H1 (cell line): ENCODE data around the gene TTC34. TPM values are rescaled to one million over a fixed set of nuclear protein-coding genes. Genes with fewer than 3 reads are reported as not detected.

ENCODE experiments used
- CTCF ChIA-PET: fragments of 300-600 bp; sonication (Branson Sonifier 250); formaldehyde crosslinking; loops from one replicate; lab custom pipeline; 2021; ENCODE audit not compliant: partially characterized antibody; lab: Charles Lee
- POLR2A ChIA-PET: fragments of 300-600 bp; sonication (Branson Sonifier 250); formaldehyde crosslinking; loops from one replicate; lab custom pipeline; 2021; ENCODE audit warnings: inconsistent platforms; ENCODE audit not compliant: partially characterized antibody; lab: Charles Lee
- DNase-seq, 2 experiments: peaks; one replicate each; pipeline versions ENCODE4 v3.0.0 to v3.0.0-alpha.2; 2010 to 2022; ENCODE audit warnings: low spot score in 2 of 2, low read depth in 1 of 2, mixed read lengths in 1 of 2
- FAIRE-seq: peaks from 2 replicates; lab custom pipeline; 2011; peaks lifted over from hg19 to GRCh38; lab: Jason Lieb, UNC
- H2AFZ ChIP-seq: 2 replicates; pipeline ENCODE4 v1.8.1; 2012; ENCODE audit warnings: low read length, inconsistent platforms
- H2AK5ac ChIP-seq: 2 replicates; pipeline ENCODE4 v1.6.1; 2013; ENCODE audit warnings: low read depth, low read length
- H2BK120ac ChIP-seq: replicated peaks from 2 replicates; pipeline ENCODE3; 2013; ENCODE audit warnings: low read depth, low read length, inconsistent platforms
- H2BK12ac ChIP-seq: 2 replicates; pipeline ENCODE4 v1.6.1; 2013; ENCODE audit warnings: low read depth, low read length
- H2BK15ac ChIP-seq: 2 replicates; pipeline ENCODE4 v1.6.1; 2013; ENCODE audit warnings: low read length
- H2BK20ac ChIP-seq: 2 replicates; pipeline ENCODE4 v1.6.1; 2013; ENCODE audit warnings: low read length
- H2BK5ac ChIP-seq: 2 replicates; pipeline ENCODE4 v1.6.1; 2013; ENCODE audit warnings: low read depth, low read length
- H3K14ac ChIP-seq: 2 replicates; pipeline ENCODE4 v1.6.1; 2013; ENCODE audit warnings: inconsistent platforms; ENCODE audit not compliant: insufficient read length
- H3K18ac ChIP-seq: 2 replicates; pipeline ENCODE4 v1.6.1; 2013; ENCODE audit warnings: low read length; ENCODE audit errors: extremely low read depth
- H3K23ac ChIP-seq: 2 replicates; pipeline ENCODE4 v1.6.1; 2013; ENCODE audit warnings: inconsistent platforms; ENCODE audit not compliant: insufficient read length
- H3K23me2 ChIP-seq: 2 replicates; pipeline ENCODE4 v1.6.1; 2013; ENCODE audit warnings: low read depth, low read length
- H3K27ac ChIP-seq: 2 replicates; pipeline ENCODE4 v1.6.1; 2011; ENCODE audit warnings: low read depth, low read length, inconsistent platforms
- H3K27me3 ChIP-seq, 4 experiments: replicated peaks in 1 of 4; 1 replicate in 1 of 4; 2 replicates in 3 of 4; pipeline versions ENCODE4 v1.6.1 to v1.8.1; 2011 to 2013; ENCODE audit warnings: low read length in 3 of 4, mild to moderate bottlenecking in 3 of 4, inconsistent platforms in 2 of 4, mixed read lengths in 2 of 4, moderate library complexity in 1 of 4; ENCODE audit not compliant: control insufficient read depth in 3 of 4, insufficient read depth in 3 of 4; ENCODE audit errors: extremely low read depth in 1 of 4
- H3K36me3 ChIP-seq, 4 experiments: 2 replicates each; pipeline versions ENCODE4 v1.6.1 to v1.8.1; 2011 to 2013; ENCODE audit warnings: mild to moderate bottlenecking in 4 of 4, low read length in 3 of 4, moderate library complexity in 2 of 4, control low read depth in 1 of 4, inconsistent platforms in 1 of 4; ENCODE audit not compliant: insufficient read depth in 4 of 4, control insufficient read depth in 2 of 4
- H3K4ac ChIP-seq: replicated peaks from 2 replicates; pipeline ENCODE3; 2013; ENCODE audit warnings: low read length, low read depth, mixed read lengths, inconsistent platforms; ENCODE audit not compliant: insufficient read length
- H3K4me1 ChIP-seq, 4 experiments: replicated peaks in 1 of 4; 1 replicate in 1 of 4; 2 replicates in 3 of 4; pipeline versions ENCODE4 v1.6.1 to v1.8.1; 2011 to 2013; ENCODE audit warnings: low read length in 3 of 4, inconsistent platforms in 2 of 4, mixed read lengths in 1 of 4; ENCODE audit not compliant: insufficient read depth in 4 of 4, control insufficient read depth in 3 of 4
- H3K4me2 ChIP-seq, 2 experiments: 2 replicates each; pipeline versions ENCODE4 v1.6.1 to v1.8.1; 2011 to 2013; ENCODE audit warnings: low read depth in 2 of 2, low read length in 2 of 2, control low read depth in 1 of 2, inconsistent platforms in 1 of 2, mild to moderate bottlenecking in 1 of 2; ENCODE audit not compliant: insufficient read depth in 1 of 2
- H3K4me3 ChIP-seq, 4 experiments: fragments of 200-600, 300-600 bp in 1 of 4; sonication (generic), shearing (Covaris generic), sonication (Bioruptor Twin) in 1 of 4; 2 replicates each; pipeline versions ENCODE4 v1.5.1 to v1.8.1; 2011 to 2016; ENCODE audit warnings: low read length in 4 of 4, low read depth in 3 of 4, control low read depth in 2 of 4, inconsistent platforms in 2 of 4, mild to moderate bottlenecking in 2 of 4, mixed read lengths in 1 of 4, moderate library complexity in 1 of 4; ENCODE audit not compliant: insufficient read depth in 2 of 4; ENCODE audit errors: extremely low read depth in 1 of 4
- H3K56ac ChIP-seq: replicated peaks from 2 replicates; pipeline ENCODE3; 2013; ENCODE audit warnings: low read depth, mild to moderate bottlenecking, mixed read lengths, low read length, inconsistent platforms; ENCODE audit not compliant: insufficient read length
- H3K79me1 ChIP-seq: 2 replicates; pipeline ENCODE4 v1.6.1; 2013; ENCODE audit warnings: low read depth, low read length, control low read depth
- H3K79me2 ChIP-seq, 2 experiments: 2 replicates each; pipeline versions ENCODE4 v1.6.1 to v1.8.1; 2012 to 2013; ENCODE audit warnings: low read length in 2 of 2, mild to moderate bottlenecking in 2 of 2, inconsistent platforms in 1 of 2; ENCODE audit not compliant: insufficient read depth in 2 of 2, control insufficient read depth in 1 of 2
- H3K9ac ChIP-seq, 4 experiments: replicated peaks in 1 of 4; 1 replicate in 1 of 4; 2 replicates in 3 of 4; pipeline versions ENCODE4 v1.6.1 to v1.8.1; 2011 to 2013; ENCODE audit warnings: low read depth in 3 of 4, low read length in 3 of 4, control low read depth in 2 of 4, mild to moderate bottlenecking in 2 of 4, moderate library complexity in 2 of 4, inconsistent platforms in 1 of 4; ENCODE audit errors: extremely low read depth in 1 of 4
- H3K9me3 ChIP-seq, 2 experiments: 2 replicates each; pipeline versions ENCODE4 v1.6.1 to v1.8.1; 2012 to 2013; ENCODE audit warnings: mild to moderate bottlenecking in 2 of 2, moderate library complexity in 2 of 2, control low read depth in 1 of 2, inconsistent platforms in 1 of 2, low read depth in 1 of 2, low read length in 1 of 2, mixed read lengths in 1 of 2; ENCODE audit not compliant: insufficient read depth in 2 of 2
- H4K20me1 ChIP-seq, 2 experiments: replicated peaks in 1 of 2; 2 replicates each; pipeline versions ENCODE3 to v1.8.1; 2011 to 2013; ENCODE audit warnings: inconsistent platforms in 2 of 2, low read length in 2 of 2, mild to moderate bottlenecking in 1 of 2; ENCODE audit not compliant: insufficient read depth in 2 of 2, control insufficient read depth in 1 of 2
- H4K5ac ChIP-seq: 2 replicates; pipeline ENCODE4 v1.6.1; 2013; ENCODE audit warnings: low read length, low read depth, mixed read lengths, inconsistent platforms; ENCODE audit not compliant: insufficient read length
- H4K8ac ChIP-seq: 2 replicates; pipeline ENCODE4 v1.8.0; 2013; ENCODE audit warnings: mild to moderate bottlenecking, moderate library complexity, low read length, inconsistent platforms; ENCODE audit not compliant: insufficient read depth; ENCODE audit errors: extremely low read depth
- H4K91ac ChIP-seq: replicated peaks from 2 replicates; pipeline ENCODE3; 2013; ENCODE audit warnings: low read length, mixed read lengths, inconsistent platforms; ENCODE audit not compliant: insufficient read length
- JUN ChIP-seq: IDR thresholded peaks from 2 replicates; pipeline ENCODE4 v1.6.1; 2011; ENCODE audit warnings: low read depth, mild to moderate bottlenecking, improper control_type of control experiment, low read length
- RAD21 ChIP-seq, 2 experiments: IDR thresholded peaks in 1 of 2; conservative IDR thresholded peaks in 1 of 2; 2 replicates each; pipeline ENCODE4 v1.6.1; 2011; ENCODE audit warnings: low read depth in 2 of 2, low read length in 2 of 2, improper control_type of control experiment in 1 of 2, inconsistent platforms in 1 of 2, mild to moderate bottlenecking in 1 of 2, moderate library complexity in 1 of 2
- TAF7 ChIP-seq: optimal IDR thresholded peaks from 2 replicates; pipeline ENCODE3; 2011; ENCODE audit warnings: low read depth, mild to moderate bottlenecking, inconsistent platforms, low read length, moderate library complexity, borderline replicate concordance
- ZNF274 ChIP-seq: IDR thresholded peaks from 2 replicates; pipeline ENCODE4 v1.7.0; 2012; ENCODE audit warnings: low read length, borderline replicate concordance; ENCODE audit errors: extremely low read depth
- WGBS, 2 experiments: shearing (Covaris generic) in 1 of 2; methylation state at CpG; one replicate each; pipeline versions ENCODE4 v1.1.6 to v1.1.7; 2013 to 2015; ENCODE audit warnings: low lambda C conversion rate in 2 of 2, mixed read lengths in 2 of 2, inconsistent platforms in 1 of 2, low coverage in 1 of 2, missing lambda C conversion rate in 1 of 2; ENCODE audit not compliant: insufficient replicate concordance in 2 of 2, insufficient coverage in 1 of 2, insufficient read length in 1 of 2; ENCODE audit errors: extremely low coverage in 1 of 2, missing lambda C conversion rate in 1 of 2; 5-methylcytosine and 5-hydroxymethylcytosine counted together
- polyA plus RNA-seq, 7 experiments: library from polyadenylated mRNA; depleted of rRNA in 3 of 7; stranded (reverse) in 5 of 7; unstranded in 2 of 7; fragments of >200 nt in 5 of 7; fragments of 200-250 nt in 2 of 7; gene quantifications; 1 replicate in 5 of 7; 2 replicates in 1 of 7; 4 replicates in 1 of 7; pipeline versions ENCODE4 v1.2.1 to v1.2.3, GENCODE V29; 2011 to 2013; ENCODE audit warnings: missing spikeins in 2 of 7, mixed read lengths in 2 of 7
- total RNA-seq: library from RNA; stranded (reverse); fragmentation: NEBNext Ultra II Directional; extraction: Animal tissue kit (Norgen Biotek cat#: 25700); gene quantifications from 2 replicates; pipeline ENCODE4 v1.2.1, GENCODE V29; 2021
- TF ChIP-seq, protein P1 (sequence below): IDR thresholded peaks from 2 replicates; pipeline ENCODE4 v1.6.1; 2012; ENCODE audit warnings: inconsistent platforms
- TF ChIP-seq, protein P2 (sequence below): IDR thresholded peaks from 2 replicates; pipeline ENCODE4 v1.6.1; 2012; ENCODE audit warnings: low read length, inconsistent platforms
- TF ChIP-seq, protein P3 (sequence below), 3 experiments: IDR thresholded peaks; 1 replicate in 2 of 3; 2 replicates in 1 of 3; pipeline versions ENCODE4 v1.5.1 to v1.6.1; 2011; ENCODE audit warnings: low read length in 3 of 3, mild to moderate bottlenecking in 3 of 3, inconsistent platforms in 2 of 3, low read depth in 1 of 3, moderate library complexity in 1 of 3; ENCODE audit not compliant: insufficient read depth in 1 of 3; ENCODE audit errors: control extremely low read depth in 1 of 3

TTC34 gene
- total and polyA plus RNA-seq, 2 of the 8 experiments (the other 6 are each of a cell fraction or from before 2014, with no cell fraction given), result 0.23 to 0.50 TPM

DNA sequence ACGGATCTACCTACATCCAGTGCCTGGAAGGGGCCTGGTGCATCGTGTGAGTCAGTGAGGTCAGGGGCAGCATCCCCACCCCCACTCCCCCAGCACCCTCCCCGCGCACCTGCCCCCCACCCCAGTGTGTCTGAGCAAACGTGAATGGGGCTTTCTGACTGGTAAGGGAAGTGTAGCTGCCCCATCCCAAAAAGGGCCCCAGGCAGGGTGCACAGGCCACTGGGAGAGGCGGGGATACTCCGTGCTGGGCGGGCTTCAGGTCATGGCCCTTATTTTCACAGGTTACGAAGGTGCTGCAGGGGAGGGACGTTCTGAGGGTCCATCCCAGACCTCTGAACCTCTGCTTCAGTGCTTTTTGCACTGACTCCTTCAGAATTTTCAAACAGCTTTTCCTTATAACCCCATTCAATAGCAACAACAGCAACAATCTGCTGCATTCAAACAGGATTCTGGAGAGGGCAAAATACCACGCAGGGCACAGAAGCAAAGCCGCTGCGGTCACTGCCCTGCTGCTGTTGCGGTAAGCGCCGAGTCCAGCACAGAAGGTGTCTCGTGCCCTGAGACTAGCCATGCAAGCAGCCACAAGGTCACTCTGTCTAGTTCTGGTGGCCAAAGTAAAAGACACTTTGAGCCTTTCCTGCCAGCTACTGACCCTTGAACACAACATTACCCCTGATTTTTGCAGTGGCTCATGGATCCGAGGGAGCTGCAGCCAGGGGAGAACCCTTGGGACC, 10.3 kb downstream of the TTC34 start:
- Histone ChIP-seq H2BK120ac (no peak overlapping the region), H2BK15ac (no peak overlapping the region), H3K56ac (no peak overlapping the region), H2BK20ac (no peak overlapping the region), H2BK5ac (no peak overlapping the region), H4K5ac (no peak overlapping the region), H3K4me1 (peaks cover 0 to 3% (median 0%) of the 10 kb centered on the region in 4 experiments; a peak in 1 of 7 replicates), H3K4ac (no peak overlapping the region), H3K27me3 (no peaks in the 10 kb centered on the region), H4K8ac (no peak overlapping the region), H3K18ac (no peak overlapping the region), H3K36me3 (no peaks in the 10 kb centered on the region; a peak in 1 of 8 replicates), H4K20me1 (no peaks in the 10 kb centered on the region), H3K23me2 (no peaks in the 10 kb centered on the region), H3K9me3 (peaks cover 63 to 89% of the 10 kb centered on the region in 2 experiments), H2BK12ac (no peak overlapping the region), H3K14ac (no peak overlapping the region), H2AK5ac (no peak overlapping the region), H4K91ac (no peak overlapping the region), H3K79me2 (no peaks in the 10 kb centered on the region), H2AFZ (no peak overlapping the region), H3K27ac (no peak overlapping the region), H3K4me2 (no peak overlapping the region), H3K23ac (no peak overlapping the region), H3K4me3 (no peak overlapping the region), H3K9ac (no peak overlapping the region), H3K79me1 (no peaks in the 10 kb centered on the region)
- 76% methylated on average over 12 of the region's 18 CpGs; no CpG with 5 or more reads in 1 of the 2 experiments for WGBS, 2 experiments
- ChIA-PET POLR2A (no interaction called here), CTCF (no interaction called here)
- FAIRE-seq (no peak), DNase-seq (no peak)
- no peak for TF ChIP-seq ZNF274
- TF ChIP-seq, protein P1, sequence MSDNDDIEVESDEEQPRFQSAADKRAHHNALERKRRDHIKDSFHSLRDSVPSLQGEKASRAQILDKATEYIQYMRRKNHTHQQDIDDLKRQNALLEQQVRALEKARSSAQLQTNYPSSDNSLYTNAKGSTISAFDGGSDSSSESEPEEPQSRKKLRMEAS, result no peak
- no peak for TF ChIP-seq TAF7
- TF ChIP-seq, protein P2, sequence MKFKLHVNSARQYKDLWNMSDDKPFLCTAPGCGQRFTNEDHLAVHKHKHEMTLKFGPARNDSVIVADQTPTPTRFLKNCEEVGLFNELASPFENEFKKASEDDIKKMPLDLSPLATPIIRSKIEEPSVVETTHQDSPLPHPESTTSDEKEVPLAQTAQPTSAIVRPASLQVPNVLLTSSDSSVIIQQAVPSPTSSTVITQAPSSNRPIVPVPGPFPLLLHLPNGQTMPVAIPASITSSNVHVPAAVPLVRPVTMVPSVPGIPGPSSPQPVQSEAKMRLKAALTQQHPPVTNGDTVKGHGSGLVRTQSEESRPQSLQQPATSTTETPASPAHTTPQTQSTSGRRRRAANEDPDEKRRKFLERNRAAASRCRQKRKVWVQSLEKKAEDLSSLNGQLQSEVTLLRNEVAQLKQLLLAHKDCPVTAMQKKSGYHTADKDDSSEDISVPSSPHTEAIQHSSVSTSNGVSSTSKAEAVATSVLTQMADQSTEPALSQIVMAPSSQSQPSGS, result no peak
- no peak for TF ChIP-seq JUN
- TF ChIP-seq, protein P3, sequence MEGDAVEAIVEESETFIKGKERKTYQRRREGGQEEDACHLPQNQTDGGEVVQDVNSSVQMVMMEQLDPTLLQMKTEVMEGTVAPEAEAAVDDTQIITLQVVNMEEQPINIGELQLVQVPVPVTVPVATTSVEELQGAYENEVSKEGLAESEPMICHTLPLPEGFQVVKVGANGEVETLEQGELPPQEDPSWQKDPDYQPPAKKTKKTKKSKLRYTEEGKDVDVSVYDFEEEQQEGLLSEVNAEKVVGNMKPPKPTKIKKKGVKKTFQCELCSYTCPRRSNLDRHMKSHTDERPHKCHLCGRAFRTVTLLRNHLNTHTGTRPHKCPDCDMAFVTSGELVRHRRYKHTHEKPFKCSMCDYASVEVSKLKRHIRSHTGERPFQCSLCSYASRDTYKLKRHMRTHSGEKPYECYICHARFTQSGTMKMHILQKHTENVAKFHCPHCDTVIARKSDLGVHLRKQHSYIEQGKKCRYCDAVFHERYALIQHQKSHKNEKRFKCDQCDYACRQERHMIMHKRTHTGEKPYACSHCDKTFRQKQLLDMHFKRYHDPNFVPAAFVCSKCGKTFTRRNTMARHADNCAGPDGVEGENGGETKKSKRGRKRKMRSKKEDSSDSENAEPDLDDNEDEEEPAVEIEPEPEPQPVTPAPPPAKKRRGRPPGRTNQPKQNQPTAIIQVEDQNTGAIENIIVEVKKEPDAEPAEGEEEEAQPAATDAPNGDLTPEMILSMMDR (IDR thresholded peaks at IDR 0.05; ENCODE audit: control extremely low read depth in 1 of 3, insufficient read depth in 1 of 3, low read depth in 1 of 3, low read length in 3 of 3), result no peak
- TF ChIP-seq RAD21 (IDR thresholded peaks at IDR 0.05 in 1 of 2, conservative IDR thresholded peaks at IDR 0.05 in 1 of 2; ENCODE audit: low read depth in 2 of 2, low read length in 2 of 2), result no peak
